ENCODE data around the gene MMAB.

MMAB gene

GRCh38 chr12:109592195-109592904, 19.0 kb upstream of the MMAB start:
- TF ChIP-seq CTCF (IDR thresholded peaks at IDR 0.05; ENCODE audit: low read depth, low read length) (no peak), EZH2phosphoT487 (IDR thresholded peaks at IDR 0.05; ENCODE audit: low read depth) (no peak)
- H3K4me3 ChIP-seq (ENCODE audit: low read length), result no peak overlapping the region
- H3K9ac ChIP-seq (ENCODE audit: low read length), result no peak overlapping the region
- no peak overlapping the region for H2AFZ ChIP-seq (ENCODE audit: low read depth, low read length)
- peaks cover 3% of the 10 kb centered on the region; the same call in 1 of the 2 replicates for H4K20me1 ChIP-seq (ENCODE audit: insufficient read depth, low read length)
- peaks cover 30% of the 10 kb centered on the region for H3K4me1 ChIP-seq (ENCODE audit: low read length)
- H3K9me3 ChIP-seq (ENCODE audit: insufficient read depth, low read length), result no peaks in the 10 kb centered on the region
- H3K4me2 ChIP-seq (ENCODE audit: low read length), result no peak overlapping the region
- no peaks in the 10 kb centered on the region for H3K27me3 ChIP-seq (ENCODE audit: low read depth, low read length)
- H3K36me3 ChIP-seq (replicated peaks; ENCODE audit: low read depth, low read length), result peaks cover 18% of the 10 kb centered on the region
- no peak overlapping the region for H3K27ac ChIP-seq (ENCODE audit: low read length)
- no peaks in the 10 kb centered on the region for H3K79me2 ChIP-seq (ENCODE audit: low read length)

- peaks cover 16% of the 10 kb centered on the region for H3K4me1 ChIP-seq (ENCODE audit: low read length)
- H3K79me2 ChIP-seq (ENCODE audit: low read length), result no peaks in the 10 kb centered on the region
- peaks cover 22% of the 10 kb centered on the region for H3K36me3 ChIP-seq (replicated peaks; ENCODE audit: low read depth, low read length)
- no peak for TF ChIP-seq CTCF (IDR thresholded peaks at IDR 0.05; ENCODE audit: low read depth, low read length)
- TF ChIP-seq EZH2phosphoT487 (IDR thresholded peaks at IDR 0.05; ENCODE audit: low read depth), result no peak
- H2AFZ ChIP-seq (ENCODE audit: low read depth, low read length), result no peak overlapping the region
- H3K9me3 ChIP-seq (ENCODE audit: insufficient read depth, low read length), result no peaks in the 10 kb centered on the region
- no peak overlapping the region for H3K27ac ChIP-seq (ENCODE audit: low read length)
- no peak overlapping the region for H3K9ac ChIP-seq (ENCODE audit: low read length)
- no peaks in the 10 kb centered on the region for H4K20me1 ChIP-seq (ENCODE audit: insufficient read depth, low read length)
- no peak overlapping the region for H3K4me2 ChIP-seq (ENCODE audit: low read length)
- H3K4me3 ChIP-seq (ENCODE audit: low read length), result no peak overlapping the region
- no peaks in the 10 kb centered on the region for H3K27me3 ChIP-seq (ENCODE audit: low read depth, low read length)
These were observed 17.7 kb upstream of the MMAB start for GRCh38 chr12:109591041-109591440.

- Histone ChIP-seq H3K79me2 (ENCODE audit: low read length) (no peaks in the 10 kb centered on the region), H3K9me3 (ENCODE audit: insufficient read depth, low read length) (no peaks in the 10 kb centered on the region), H3K9ac (ENCODE audit: low read length) (no peak overlapping the region), H3K4me2 (ENCODE audit: low read length) (no peak overlapping the region), H3K27ac (ENCODE audit: low read length) (no peak overlapping the region), H4K20me1 (ENCODE audit: insufficient read depth, low read length) (no peaks in the 10 kb centered on the region), H3K27me3 (ENCODE audit: low read depth, low read length) (no peaks in the 10 kb centered on the region), H3K4me3 (ENCODE audit: low read length) (no peak overlapping the region), H3K4me1 (ENCODE audit: low read length) (peaks cover 12% of the 10 kb centered on the region), H3K36me3 (replicated peaks; ENCODE audit: low read depth, low read length) (peaks cover 17% of the 10 kb centered on the region), H2AFZ (ENCODE audit: low read depth, low read length) (no peak overlapping the region)
- TF ChIP-seq CTCF (IDR thresholded peaks at IDR 0.05; ENCODE audit: low read depth, low read length) (no peak), EZH2phosphoT487 (IDR thresholded peaks at IDR 0.05; ENCODE audit: low read depth) (no peak)
These were observed 17.3 kb upstream of the MMAB start for GRCh38 chr12:109590566-109590965.

GRCh38 chr12:109589691-109590245, 16.5 kb upstream of the MMAB start:
- H3K79me2 ChIP-seq (ENCODE audit: low read length), result no peaks in the 10 kb centered on the region
- H3K4me3 ChIP-seq (ENCODE audit: low read length), result no peak overlapping the region
- H3K4me2 ChIP-seq (ENCODE audit: low read length), result no peak overlapping the region
- no peaks in the 10 kb centered on the region for H3K9me3 ChIP-seq (ENCODE audit: insufficient read depth, low read length)
- peaks cover 17% of the 10 kb centered on the region for H3K36me3 ChIP-seq (replicated peaks; ENCODE audit: low read depth, low read length)
- peaks cover 4% of the 10 kb centered on the region for H3K4me1 ChIP-seq (ENCODE audit: low read length)
- no peak overlapping the region for H3K27ac ChIP-seq (ENCODE audit: low read length)
- TF ChIP-seq CTCF (IDR thresholded peaks at IDR 0.05; ENCODE audit: low read depth, low read length), result no peak
- no peak for TF ChIP-seq EZH2phosphoT487 (IDR thresholded peaks at IDR 0.05; ENCODE audit: low read depth)
- no peak overlapping the region for H3K9ac ChIP-seq (ENCODE audit: low read length)
- H4K20me1 ChIP-seq (ENCODE audit: insufficient read depth, low read length), result no peaks in the 10 kb centered on the region
- no peaks in the 10 kb centered on the region for H3K27me3 ChIP-seq (ENCODE audit: low read depth, low read length)
- no peak overlapping the region for H2AFZ ChIP-seq (ENCODE audit: low read depth, low read length)

Data from OCI-LY3 (cell line).